ENCODE results near the gene CEP104.

Gene CEP104

DNA sequence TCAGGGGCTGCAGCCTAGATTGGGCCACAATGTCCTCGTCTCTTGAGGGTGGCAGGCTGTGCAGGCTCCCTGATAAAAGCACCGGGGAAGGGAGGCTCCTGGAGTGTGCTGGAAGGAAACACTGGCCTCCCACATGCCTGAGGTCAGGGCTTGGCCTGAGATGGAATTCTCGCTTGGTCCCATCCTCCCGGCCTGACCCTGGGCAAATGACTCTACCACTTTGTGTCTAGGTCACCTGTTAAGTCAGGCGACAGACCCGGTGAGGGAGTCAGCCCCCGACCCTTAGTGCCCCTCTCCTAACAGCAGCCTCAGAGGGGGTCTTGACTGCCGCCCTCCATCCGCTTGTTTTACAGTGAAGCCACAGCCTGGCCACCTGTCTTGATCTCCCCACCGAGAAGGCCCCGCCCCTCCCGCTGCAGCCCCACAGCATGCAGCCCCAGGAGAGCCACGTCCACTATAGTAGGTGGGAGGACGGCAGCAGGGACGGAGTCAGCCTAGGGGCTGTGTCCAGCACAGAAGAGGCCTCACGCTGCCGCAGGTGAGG lies 82.0 kb downstream of the CEP104 start:
- TF ChIP-seq ZFX (IDR thresholded peaks at IDR 0.05) = no peak
- TF ChIP-seq, protein P1, sequence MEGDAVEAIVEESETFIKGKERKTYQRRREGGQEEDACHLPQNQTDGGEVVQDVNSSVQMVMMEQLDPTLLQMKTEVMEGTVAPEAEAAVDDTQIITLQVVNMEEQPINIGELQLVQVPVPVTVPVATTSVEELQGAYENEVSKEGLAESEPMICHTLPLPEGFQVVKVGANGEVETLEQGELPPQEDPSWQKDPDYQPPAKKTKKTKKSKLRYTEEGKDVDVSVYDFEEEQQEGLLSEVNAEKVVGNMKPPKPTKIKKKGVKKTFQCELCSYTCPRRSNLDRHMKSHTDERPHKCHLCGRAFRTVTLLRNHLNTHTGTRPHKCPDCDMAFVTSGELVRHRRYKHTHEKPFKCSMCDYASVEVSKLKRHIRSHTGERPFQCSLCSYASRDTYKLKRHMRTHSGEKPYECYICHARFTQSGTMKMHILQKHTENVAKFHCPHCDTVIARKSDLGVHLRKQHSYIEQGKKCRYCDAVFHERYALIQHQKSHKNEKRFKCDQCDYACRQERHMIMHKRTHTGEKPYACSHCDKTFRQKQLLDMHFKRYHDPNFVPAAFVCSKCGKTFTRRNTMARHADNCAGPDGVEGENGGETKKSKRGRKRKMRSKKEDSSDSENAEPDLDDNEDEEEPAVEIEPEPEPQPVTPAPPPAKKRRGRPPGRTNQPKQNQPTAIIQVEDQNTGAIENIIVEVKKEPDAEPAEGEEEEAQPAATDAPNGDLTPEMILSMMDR (conservative IDR thresholded peaks at IDR 0.05) = no peak
- H3K27ac ChIP-seq = no peak overlapping the region

DNA sequence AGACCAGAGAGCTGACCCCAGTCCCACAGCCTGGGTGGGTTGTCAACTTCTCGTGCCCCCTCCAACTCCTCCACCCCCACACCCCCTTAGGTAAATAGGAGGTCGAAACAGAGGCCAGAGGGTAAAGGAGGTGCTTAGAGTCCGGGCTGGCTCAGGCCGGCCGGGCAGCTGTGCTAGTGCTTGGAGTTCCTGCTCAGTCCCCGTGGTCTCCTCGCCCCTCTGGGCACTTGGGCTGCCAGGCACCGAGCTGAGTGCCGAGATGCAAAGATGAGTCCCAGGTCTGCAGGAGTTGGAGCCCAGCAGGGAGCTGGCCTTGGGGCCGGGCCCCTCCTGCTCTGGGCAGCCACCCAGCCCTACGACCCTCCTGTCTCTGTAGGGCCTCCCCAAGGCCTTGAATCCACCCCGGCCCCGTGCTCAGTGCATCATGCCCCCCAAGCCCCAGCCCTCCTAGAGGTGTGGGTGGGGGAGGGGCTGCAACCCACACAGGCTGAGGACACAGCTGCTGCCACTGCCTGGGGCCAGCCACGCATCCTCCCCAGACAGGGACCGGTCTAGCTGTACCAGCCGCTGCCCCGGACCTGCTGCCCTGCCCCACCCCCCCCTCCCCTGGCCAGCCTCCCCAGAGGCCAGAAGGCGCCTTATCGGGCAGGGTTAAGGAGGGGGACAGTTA lies 82.6 kb downstream of the CEP104 start:
- no peak overlapping the region for H3K27ac ChIP-seq
- TF ChIP-seq ZFX (IDR thresholded peaks at IDR 0.05) = no peak
- TF ChIP-seq, protein P1 (conservative IDR thresholded peaks at IDR 0.05) = no peak

DNA sequence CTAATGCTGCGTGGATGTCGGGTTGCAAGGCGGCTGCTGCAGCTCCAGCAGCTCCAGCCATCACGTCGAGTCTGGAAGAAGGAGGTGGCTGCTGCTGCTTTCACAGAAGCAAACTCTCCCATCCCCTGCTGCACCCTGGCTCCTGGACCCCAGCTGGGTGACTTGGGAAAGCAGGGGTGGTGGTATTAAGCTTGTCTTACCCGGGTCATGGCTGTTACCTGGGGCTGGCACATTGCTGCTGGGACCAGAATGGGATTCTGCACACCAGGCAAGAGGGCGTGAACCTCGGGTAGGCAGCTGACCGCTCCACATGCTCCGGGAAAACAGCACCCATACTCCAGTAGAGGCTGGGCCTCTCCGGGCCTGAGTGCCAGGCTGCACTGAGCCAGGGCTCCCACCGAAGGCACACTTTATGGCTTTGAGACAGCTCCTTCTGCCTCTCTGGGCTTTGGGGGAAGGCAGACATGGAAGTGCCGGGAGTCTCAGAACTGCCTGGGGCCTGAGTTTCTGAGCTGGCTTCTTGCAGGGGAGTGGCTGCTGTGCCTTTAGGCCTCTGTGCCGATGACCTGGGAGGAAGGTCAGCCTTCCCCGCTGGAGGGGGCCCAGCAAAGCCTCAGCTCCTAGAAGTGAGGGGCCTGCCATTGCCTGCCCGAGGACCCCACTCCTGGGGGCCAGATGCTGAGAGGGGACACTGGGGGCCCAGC lies 83.3 kb downstream of the CEP104 start:
- H3K27ac ChIP-seq = no peak overlapping the region; the same call in 1 of the 2 replicates
- no peak for TF ChIP-seq ZFX (IDR thresholded peaks at IDR 0.05)
- TF ChIP-seq, protein P1 (conservative IDR thresholded peaks at IDR 0.05) = no peak

DNA sequence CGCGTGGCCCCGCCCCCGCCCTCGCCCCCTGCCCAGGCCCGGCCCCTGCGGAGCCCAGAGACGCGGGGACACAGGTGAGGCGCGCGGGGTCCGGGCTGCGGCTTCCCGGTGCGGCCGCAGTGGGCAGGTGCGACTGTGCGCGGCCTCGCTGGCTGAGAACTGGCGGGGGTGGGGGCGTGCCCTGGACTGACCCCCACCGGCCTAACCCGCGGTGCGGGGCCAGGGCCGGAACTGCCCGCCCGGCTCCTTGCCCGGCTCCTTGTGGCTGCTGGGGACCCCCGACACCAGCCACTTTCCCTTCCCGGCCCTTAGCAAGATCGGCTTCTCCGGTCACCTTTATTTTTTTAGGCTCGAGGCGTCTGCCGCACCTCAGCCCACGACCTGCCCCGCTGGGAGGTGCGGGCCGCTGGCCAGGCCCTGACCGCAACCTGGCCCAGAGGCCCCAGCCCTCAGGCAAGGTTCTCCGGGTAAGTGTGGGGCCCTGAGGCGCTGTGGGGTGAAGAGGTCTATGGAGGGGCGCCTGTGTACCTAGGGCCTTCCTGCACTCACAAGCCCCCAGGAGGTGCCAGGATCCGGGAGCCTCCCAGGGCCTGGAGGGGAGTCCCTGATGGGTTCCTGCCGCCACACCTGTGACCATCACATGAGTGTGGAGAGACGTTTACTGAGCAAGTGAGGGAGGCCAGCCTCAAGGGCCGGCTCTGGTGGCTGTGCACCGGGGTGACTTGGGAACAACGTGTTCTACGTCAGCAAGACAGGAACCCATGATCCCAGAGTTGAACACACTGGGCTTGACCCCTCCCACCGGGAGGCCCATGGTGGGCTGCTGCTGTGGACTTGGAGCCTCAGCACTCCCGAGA lies 84.1 kb downstream of the CEP104 start, which contains the start of gene SMIM1:
TSS of gene SMIM1 (plus strand) at position 35 of the 857 bp plus-strand sequence. CDS start 2,625 bp downstream, outside the sequence.
- TF ChIP-seq ZFX (IDR thresholded peaks at IDR 0.05) = no peak
- TF ChIP-seq, protein P1 (conservative IDR thresholded peaks at IDR 0.05) = no peak
- peak within 1 kb of the TSS; percentile 63 for H3K27ac ChIP-seq

DNA sequence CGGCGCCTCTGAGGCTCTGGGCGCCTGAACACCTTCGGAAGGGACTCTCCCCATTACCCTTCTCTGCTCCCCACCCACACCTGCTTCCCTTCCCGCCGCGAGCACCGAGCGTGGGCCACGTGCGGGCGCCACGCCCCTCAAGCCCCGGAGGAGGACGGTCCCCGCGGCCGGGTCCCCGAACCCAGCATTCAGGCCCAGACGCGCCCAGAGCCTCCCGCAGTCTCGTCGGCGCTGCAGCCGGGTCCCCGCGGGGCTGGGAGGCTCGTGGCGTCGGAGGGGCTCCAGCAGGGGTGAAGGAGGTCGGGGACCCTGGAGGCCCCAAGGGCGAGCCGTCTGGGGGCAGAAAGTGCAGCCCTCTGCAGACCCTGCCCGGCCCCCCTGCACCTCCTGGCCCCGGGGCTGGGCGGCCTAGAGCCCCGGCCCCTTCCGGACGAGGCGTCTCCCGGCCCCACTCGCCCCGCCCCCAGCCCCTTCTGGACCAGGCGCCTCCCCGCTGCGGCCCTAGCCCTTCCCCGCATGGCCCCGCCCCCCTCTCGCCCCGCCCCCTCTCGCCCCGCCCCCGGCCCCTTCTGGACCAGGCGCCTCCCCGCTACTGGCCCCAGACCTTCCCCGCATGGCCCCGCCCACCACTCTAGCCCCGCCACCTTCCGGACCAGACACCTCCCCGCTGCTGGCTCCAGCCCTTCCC lies 84.8 kb downstream of the CEP104 start:
- peak overlapping the region; percentile 63 for H3K27ac ChIP-seq
- TF ChIP-seq ZFX (IDR thresholded peaks at IDR 0.05) = no peak
- TF ChIP-seq, protein P1 (conservative IDR thresholded peaks at IDR 0.05) = no peak

DNA sequence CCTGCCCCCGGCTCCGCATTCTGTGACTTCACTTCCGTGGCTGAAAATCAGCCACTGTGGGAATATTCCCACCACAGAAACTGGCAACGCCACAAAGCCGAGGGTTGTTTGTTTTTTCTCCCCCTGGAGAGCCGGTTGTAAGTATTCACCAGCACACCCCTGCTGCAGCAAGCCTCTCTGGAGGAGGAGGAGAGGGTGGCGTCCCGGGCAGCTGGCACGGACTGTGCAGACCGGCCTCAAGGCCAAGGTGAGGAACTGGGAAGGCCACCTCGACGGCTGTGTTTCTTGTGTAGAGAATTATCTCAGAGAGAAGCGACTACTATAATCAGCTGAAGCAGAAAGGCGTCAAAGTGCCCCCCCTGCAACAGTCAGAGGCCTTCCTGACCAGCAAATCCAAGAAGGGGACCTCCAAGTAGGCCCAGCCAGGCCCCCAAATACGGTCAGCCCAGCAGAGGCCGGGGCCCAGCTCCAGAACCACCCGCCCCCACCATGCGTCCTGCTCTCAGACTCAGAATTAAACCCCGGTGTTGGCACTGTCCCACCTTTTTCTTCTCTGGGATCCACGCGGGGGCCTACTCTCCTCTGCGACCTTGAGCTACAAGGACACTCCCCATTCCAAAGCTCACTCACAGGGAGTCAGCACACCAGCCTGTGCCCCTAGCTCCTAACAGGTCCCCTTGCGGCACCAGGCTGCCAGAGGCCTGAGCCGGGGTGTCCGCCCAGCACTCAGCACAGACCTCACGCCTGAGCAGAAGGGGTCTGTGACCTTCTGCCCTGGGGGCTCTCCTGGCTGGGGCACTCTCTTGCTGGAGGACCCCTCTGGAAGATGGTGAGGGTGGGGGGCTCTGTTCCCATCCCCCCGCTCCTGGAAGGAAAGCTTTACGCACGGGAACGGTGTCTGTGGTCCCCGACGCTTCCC lies 85.6 kb downstream of the CEP104 start:
- TF ChIP-seq ZFX (IDR thresholded peaks at IDR 0.05) = no peak
- H3K27ac ChIP-seq = peak overlapping the region; percentile 63

Data from C4-2B (cell line).